ENCODE data around the gene NAV3.
A peak's percentile ranks its signal among the peaks of the same experiment; 100 is the strongest.

Gene NAV3

GRCh38 chr12:77847060-77847541 lies 16.4 kb downstream of the NAV3 start:
- no peak for DNase-seq (ENCODE audit: low spot score)

- no peak for DNase-seq (ENCODE audit: low spot score)
Observed at GRCh38 chr12:77847680-77848431, 17.2 kb downstream of the NAV3 start.

GRCh38 chr12:77850129-77850528 lies 19.4 kb downstream of the NAV3 start:
- DNase-seq (ENCODE audit: low spot score): no peak

GRCh38 chr12:77850698-77851097 lies 20.0 kb downstream of the NAV3 start:
- DNase-seq (ENCODE audit: low spot score): no peak

GRCh38 chr12:77855548-77855947 lies 24.9 kb downstream of the NAV3 start:
- no peak for DNase-seq (ENCODE audit: low spot score)

GRCh38 chr12:77861317-77861716 lies 30.6 kb downstream of the NAV3 start:
- DNase-seq (ENCODE audit: low spot score): no peak

- no peak for DNase-seq (ENCODE audit: low spot score)
Observed at GRCh38 chr12:77865178-77865577, 34.5 kb downstream of the NAV3 start.

- DNase-seq (ENCODE audit: low spot score): no peak
Observed at GRCh38 chr12:77878901-77879300, 48.2 kb downstream of the NAV3 start.

- DNase-seq (ENCODE audit: low spot score): no peak
Observed at GRCh38 chr12:77882709-77883108, 52.0 kb downstream of the NAV3 start.

GRCh38 chr12:77888611-77889010 lies 57.9 kb downstream of the NAV3 start:
- DNase-seq (ENCODE audit: low spot score): no peak

GRCh38 chr12:77891518-77892147 lies 60.9 kb downstream of the NAV3 start:
- no peak for DNase-seq (ENCODE audit: low spot score)

GRCh38 chr12:77893918-77894317 lies 63.2 kb downstream of the NAV3 start:
- DNase-seq (ENCODE audit: low spot score): peak; percentile 10

GRCh38 chr12:77894556-77894955 lies 63.9 kb downstream of the NAV3 start:
- peak; percentile 6 for DNase-seq (ENCODE audit: low spot score)

- no peak for DNase-seq (ENCODE audit: low spot score)
Observed at GRCh38 chr12:77895699-77896098, 65.0 kb downstream of the NAV3 start.

- DNase-seq (ENCODE audit: low spot score): no peak
Observed at GRCh38 chr12:77907936-77908335, 77.2 kb downstream of the NAV3 start.

- DNase-seq (ENCODE audit: low spot score): no peak
Observed at GRCh38 chr12:77914081-77914488, 83.4 kb downstream of the NAV3 start.

- no peak for DNase-seq (ENCODE audit: low spot score)
Observed at GRCh38 chr12:77915071-77915600, 84.4 kb downstream of the NAV3 start.

GRCh38 chr12:77916276-77916675 lies 85.6 kb downstream of the NAV3 start:
- DNase-seq (ENCODE audit: low spot score): no peak

- no peak for DNase-seq (ENCODE audit: low spot score)
Observed at GRCh38 chr12:77918046-77918445, 87.4 kb downstream of the NAV3 start.

- DNase-seq (ENCODE audit: low spot score): no peak
Observed at GRCh38 chr12:77919450-77919849, 88.8 kb downstream of the NAV3 start.

- no peak for DNase-seq (ENCODE audit: low spot score)
Observed at GRCh38 chr12:77923882-77924281, 93.2 kb downstream of the NAV3 start.

GRCh38 chr12:77924703-77925102 lies 94.0 kb downstream of the NAV3 start:
- no peak for DNase-seq (ENCODE audit: low spot score)

- DNase-seq (ENCODE audit: low spot score): peak; percentile 19
Observed at GRCh38 chr12:77925536-77926108, 94.9 kb downstream of the NAV3 start.
